Glutamatergic neuron (in vitro differentiated cells): ENCODE results near the gene KCNB1. TPM values are rescaled to one million over a fixed set of nuclear protein-coding genes. Genes with fewer than 3 reads are reported as not detected.
A peak's percentile ranks its signal among the peaks of the same experiment; 100 is the strongest.

Experiments
- DNase-seq: peaks from one replicate; pipeline ENCODE4 v3.0.0; 2022
- H3K27ac Mint-ChIP-seq: one replicate; pipeline ENCODE4 v1.8.0; 2020; ENCODE audit warnings: mild to moderate bottlenecking, mixed read lengths, inconsistent platforms; ENCODE audit not compliant: unreplicated experiment
- H3K27me3 Mint-ChIP-seq: one replicate; pipeline ENCODE4 v1.8.0; 2020; ENCODE audit warnings: mild to moderate bottlenecking, moderate library complexity, mixed read lengths, inconsistent platforms; ENCODE audit not compliant: unreplicated experiment
- H3K36me3 Mint-ChIP-seq: one replicate; pipeline ENCODE4 v1.8.0; 2020; ENCODE audit warnings: mild to moderate bottlenecking, mixed read lengths, inconsistent platforms; ENCODE audit not compliant: unreplicated experiment
- H3K4me1 Mint-ChIP-seq: one replicate; pipeline ENCODE4 v1.8.0; 2020; ENCODE audit warnings: mild to moderate bottlenecking, low read depth, mixed read lengths, inconsistent platforms; ENCODE audit not compliant: unreplicated experiment
- H3K4me3 Mint-ChIP-seq: one replicate; pipeline ENCODE4 v1.8.0; 2020; ENCODE audit warnings: mild to moderate bottlenecking, mixed read lengths, inconsistent platforms; ENCODE audit not compliant: unreplicated experiment
- H3K9me3 Mint-ChIP-seq: one replicate; pipeline ENCODE4 v1.8.0; 2020; ENCODE audit warnings: mild to moderate bottlenecking, moderate library complexity, mixed read lengths, inconsistent platforms; ENCODE audit not compliant: unreplicated experiment
- total RNA-seq: library from RNA; stranded (reverse); fragmentation: NEBNext Ultra II Directional; extraction: Animal tissue kit (Norgen Biotek cat#: 25700); gene quantifications from one replicate; pipeline ENCODE4 v1.2.1, GENCODE V29; 2021; ENCODE audit not compliant: unreplicated experiment
- TF ChIP-seq, protein P1 (sequence below): fragments of 200-600 bp; sonication (generic); IDR thresholded peaks from one replicate; pipeline ENCODE4 v1.5.0; 2021; ENCODE audit not compliant: partially characterized antibody, unreplicated experiment

KCNB1 gene
- total RNA-seq, 1 donor from 2014 or later = 3.1 TPM

DNA sequence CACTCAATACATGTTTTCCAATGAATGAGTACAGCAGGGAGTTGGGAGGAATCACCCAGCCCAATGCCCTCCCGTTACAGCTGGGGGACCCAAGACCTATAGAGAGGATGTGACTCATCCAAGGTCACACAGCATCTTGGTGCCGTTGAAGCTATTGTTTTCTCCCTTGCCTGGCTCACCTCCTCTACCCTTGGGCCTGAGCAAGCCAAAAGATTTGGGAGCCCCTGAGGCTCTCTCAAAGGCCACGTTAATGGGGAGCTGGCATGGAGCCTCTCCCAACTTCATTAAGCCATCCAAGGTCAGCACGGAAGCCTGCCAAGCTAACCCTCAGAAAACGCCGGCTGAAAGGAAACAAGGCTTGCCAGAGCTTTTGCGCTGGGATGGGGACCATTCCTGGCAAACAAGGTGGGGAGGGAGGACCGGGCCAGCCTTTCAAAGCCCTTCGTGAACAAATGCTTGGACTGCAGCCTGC, 30.4 kb downstream of the KCNB1 start:
- H3K4me3 Mint-ChIP-seq = no peak overlapping the region
- no peaks in the 10 kb centered on the region for H3K4me1 Mint-ChIP-seq
- peaks cover 2% of the 10 kb centered on the region for H3K27me3 Mint-ChIP-seq
- TF ChIP-seq, protein P1, sequence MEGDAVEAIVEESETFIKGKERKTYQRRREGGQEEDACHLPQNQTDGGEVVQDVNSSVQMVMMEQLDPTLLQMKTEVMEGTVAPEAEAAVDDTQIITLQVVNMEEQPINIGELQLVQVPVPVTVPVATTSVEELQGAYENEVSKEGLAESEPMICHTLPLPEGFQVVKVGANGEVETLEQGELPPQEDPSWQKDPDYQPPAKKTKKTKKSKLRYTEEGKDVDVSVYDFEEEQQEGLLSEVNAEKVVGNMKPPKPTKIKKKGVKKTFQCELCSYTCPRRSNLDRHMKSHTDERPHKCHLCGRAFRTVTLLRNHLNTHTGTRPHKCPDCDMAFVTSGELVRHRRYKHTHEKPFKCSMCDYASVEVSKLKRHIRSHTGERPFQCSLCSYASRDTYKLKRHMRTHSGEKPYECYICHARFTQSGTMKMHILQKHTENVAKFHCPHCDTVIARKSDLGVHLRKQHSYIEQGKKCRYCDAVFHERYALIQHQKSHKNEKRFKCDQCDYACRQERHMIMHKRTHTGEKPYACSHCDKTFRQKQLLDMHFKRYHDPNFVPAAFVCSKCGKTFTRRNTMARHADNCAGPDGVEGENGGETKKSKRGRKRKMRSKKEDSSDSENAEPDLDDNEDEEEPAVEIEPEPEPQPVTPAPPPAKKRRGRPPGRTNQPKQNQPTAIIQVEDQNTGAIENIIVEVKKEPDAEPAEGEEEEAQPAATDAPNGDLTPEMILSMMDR = no peak
- H3K27ac Mint-ChIP-seq = no peak overlapping the region
- no peak for DNase-seq
- H3K9me3 Mint-ChIP-seq = no peaks in the 10 kb centered on the region
- H3K36me3 Mint-ChIP-seq = no peaks in the 10 kb centered on the region

DNA sequence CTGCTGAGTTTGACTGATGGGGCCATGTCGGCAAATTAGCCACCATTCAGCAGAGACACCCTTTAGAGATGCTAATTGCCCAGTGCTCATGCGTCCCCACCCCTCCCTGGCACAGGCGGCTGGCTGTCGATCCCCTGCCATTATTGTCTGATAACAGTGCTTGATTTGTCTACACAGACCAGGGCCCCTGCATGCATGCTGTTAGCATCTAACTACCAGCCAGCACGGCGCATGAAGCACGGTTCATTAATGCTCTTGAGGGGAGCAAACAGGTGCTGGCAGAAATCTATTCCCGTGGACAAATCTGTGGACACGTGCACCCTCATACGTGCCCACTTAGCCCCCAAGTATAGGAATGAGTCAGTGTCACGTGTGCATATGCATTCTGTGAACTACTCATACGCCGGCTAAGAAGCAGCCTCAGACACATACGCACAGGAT, 32.2 kb downstream of the KCNB1 start:
- Mint-ChIP-seq H3K4me1 (peaks cover 6% of the 10 kb centered on the region), H3K9me3 (no peaks in the 10 kb centered on the region), H3K27me3 (peaks cover 3% of the 10 kb centered on the region), H3K36me3 (no peaks in the 10 kb centered on the region), H3K27ac (no peak overlapping the region), H3K4me3 (no peak overlapping the region)
- DNase-seq = no peak
- TF ChIP-seq, protein P1 = no peak

DNA sequence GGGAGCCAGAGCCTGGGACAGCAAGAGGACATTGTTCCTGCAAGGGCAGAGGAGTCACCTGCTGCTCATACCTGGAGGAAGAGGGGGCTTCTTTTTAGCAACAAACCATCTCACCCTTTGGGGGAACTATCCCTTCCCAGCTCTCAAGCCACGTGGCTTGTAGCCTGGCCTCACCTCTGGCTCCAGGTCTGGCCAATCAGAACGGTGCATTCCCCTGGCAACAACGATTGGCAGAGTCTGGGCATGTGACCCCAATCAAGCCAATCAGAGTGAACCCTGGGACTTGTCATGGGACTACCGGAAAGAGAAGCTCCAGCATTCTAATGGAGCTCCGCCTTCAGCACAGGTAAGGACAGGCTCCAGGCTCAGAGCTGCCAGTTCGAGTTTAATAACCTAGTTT, 33.6 kb downstream of the KCNB1 start:
- TF ChIP-seq, protein P1 = no peak

DNA sequence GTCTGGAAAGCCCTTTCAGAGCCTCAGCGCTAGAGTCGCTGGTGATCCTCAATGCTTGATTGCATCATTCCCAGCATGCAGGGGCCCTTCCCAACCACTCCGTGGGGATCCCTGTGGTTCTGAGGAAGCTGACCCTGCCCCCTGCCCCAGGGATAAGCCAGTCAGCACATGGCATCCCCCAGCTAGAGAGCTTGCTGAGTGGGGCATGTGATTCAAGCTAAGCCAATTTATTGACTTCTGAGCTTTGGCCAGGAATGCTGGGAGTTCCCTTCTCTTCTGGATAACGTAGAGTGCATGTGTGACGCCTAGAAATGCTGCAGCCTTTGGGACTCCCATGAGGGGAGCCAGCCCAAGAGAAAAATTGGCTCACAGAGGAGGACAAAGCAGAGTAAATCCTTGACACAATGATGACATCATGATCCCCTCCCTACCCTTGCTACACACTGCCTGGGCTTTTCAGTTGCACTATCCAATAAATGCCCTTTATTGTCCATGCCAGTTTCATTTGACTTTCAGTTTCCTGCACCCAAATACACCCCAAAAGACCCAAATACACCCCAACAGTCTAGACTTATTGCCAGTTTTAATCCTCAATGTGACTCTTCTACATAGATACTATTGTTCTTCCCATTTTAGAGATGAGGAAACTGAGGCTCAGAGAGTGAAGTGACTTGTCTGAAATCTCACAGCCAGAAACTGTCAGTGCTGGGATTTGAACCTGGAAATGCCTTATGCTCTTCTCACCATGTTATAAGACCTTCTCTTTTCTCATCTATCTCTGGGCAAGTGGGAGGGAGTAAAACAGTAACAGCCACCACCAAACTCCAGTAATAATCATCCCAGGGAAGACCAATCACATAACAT, 34.3 kb downstream of the KCNB1 start:
- no peak for DNase-seq
- H3K9me3 Mint-ChIP-seq = no peaks in the 10 kb centered on the region
- H3K27me3 Mint-ChIP-seq = peaks cover 3% of the 10 kb centered on the region
- TF ChIP-seq, protein P1 = no peak
- peak overlapping the region; percentile 24 for H3K27ac Mint-ChIP-seq
- H3K36me3 Mint-ChIP-seq = no peaks in the 10 kb centered on the region
- H3K4me1 Mint-ChIP-seq = peaks cover 9% of the 10 kb centered on the region
- H3K4me3 Mint-ChIP-seq = no peak overlapping the region

More for the DNA sequence above, 33.6 kb downstream of the KCNB1 start:
- Mint-ChIP-seq H3K27me3 (peaks cover 3% of the 10 kb centered on the region), H3K9me3 (no peaks in the 10 kb centered on the region), H3K27ac (no peak overlapping the region), H3K4me1 (peaks cover 9% of the 10 kb centered on the region), H3K4me3 (no peak overlapping the region), H3K36me3 (no peaks in the 10 kb centered on the region)
- DNase-seq = no peak

DNA sequence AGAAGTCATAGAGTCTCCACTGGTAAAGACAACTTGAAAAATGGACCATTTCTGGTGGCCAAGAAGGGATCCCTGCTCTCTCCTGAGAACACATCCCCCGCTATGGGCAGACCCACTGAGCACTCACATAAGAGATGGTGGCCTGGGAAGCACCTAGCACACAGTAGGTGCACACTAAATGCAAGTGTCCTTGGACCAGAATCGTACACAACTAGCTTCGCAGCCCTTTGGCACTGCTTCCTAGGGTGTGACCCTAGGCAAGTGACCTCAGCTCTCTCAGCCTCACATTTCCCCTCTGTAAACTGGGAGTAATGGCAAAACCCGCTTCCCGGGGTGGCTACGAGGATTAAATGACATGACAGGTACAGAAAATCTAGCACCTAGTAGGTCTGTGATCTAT, 35.1 kb downstream of the KCNB1 start:
- DNase-seq = no peak
- Mint-ChIP-seq H3K27me3 (peaks cover 3% of the 10 kb centered on the region), H3K36me3 (no peaks in the 10 kb centered on the region), H3K4me1 (peaks cover 9% of the 10 kb centered on the region), H3K4me3 (no peak overlapping the region), H3K9me3 (no peaks in the 10 kb centered on the region), H3K27ac (no peak overlapping the region)
- TF ChIP-seq, protein P1 = no peak
